Hepatocyte (in vitro differentiated cells): ENCODE results near the gene RNF148. TPM values are rescaled to one million over a fixed set of nuclear protein-coding genes. Genes with fewer than 3 reads are reported as not detected.

Experiments
- DNase-seq: peaks from one replicate; pipeline ENCODE4 v3.0.0-alpha.2; 2016; ENCODE audit warnings: low spot score
- H2AFZ ChIP-seq: fragments of 200-600 bp; sonication (generic); 2 replicates; pipeline ENCODE4 v1.6.0; 2016; ENCODE audit warnings: antibody characterized with exemption, mild to moderate bottlenecking
- H3K27ac ChIP-seq: fragments of 200-600 bp; sonication (generic); 2 replicates; pipeline ENCODE4 v1.5.1; 2016; ENCODE audit warnings: mild to moderate bottlenecking
- H3K27me3 ChIP-seq: fragments of 200-600 bp; sonication (generic); 2 replicates; pipeline ENCODE4 v1.6.1; 2016
- H3K36me3 ChIP-seq: fragments of 200-600 bp; sonication (generic); replicated peaks from 2 replicates; pipeline ENCODE4 v1.5.1; 2016; ENCODE audit warnings: low read depth; ENCODE audit not compliant: insufficient read depth
- H3K4me1 ChIP-seq: fragments of 200-600 bp; sonication (generic); 2 replicates; pipeline ENCODE4 v1.5.1; 2016; ENCODE audit warnings: mild to moderate bottlenecking, moderate library complexity; ENCODE audit not compliant: insufficient read depth
- H3K4me2 ChIP-seq: fragments of 200-600 bp; sonication (generic); 2 replicates; pipeline ENCODE4 v1.6.0; 2016
- H3K4me3 ChIP-seq: fragments of 200-600 bp; sonication (generic); 2 replicates; pipeline ENCODE4 v1.5.1; 2016; ENCODE audit warnings: mild to moderate bottlenecking
- H3K79me2 ChIP-seq: fragments of 200-600 bp; sonication (generic); 2 replicates; pipeline ENCODE4 v1.6.0; 2017; ENCODE audit warnings: mild to moderate bottlenecking
- H3K9me2 ChIP-seq: fragments of 200-600 bp; sonication (generic); replicated peaks from 2 replicates; pipeline ENCODE4 v1.6.0; 2017; ENCODE audit warnings: mild to moderate bottlenecking; ENCODE audit not compliant: insufficient read depth
- H3K9me3 ChIP-seq: fragments of 200-600 bp; sonication (generic); 2 replicates; pipeline ENCODE4 v1.5.1; 2016; ENCODE audit warnings: low read depth, mild to moderate bottlenecking
- H4K20me1 ChIP-seq: fragments of 200-600 bp; sonication (generic); 2 replicates; pipeline ENCODE4 v1.6.0; 2016; ENCODE audit warnings: mild to moderate bottlenecking; ENCODE audit not compliant: insufficient read depth, poor library complexity, severe bottlenecking
- CTCF ChIP-seq: fragments of 200-600 bp; sonication (generic); IDR thresholded peaks from 2 replicates; pipeline ENCODE4 v1.5.1; 2016; ENCODE audit warnings: antibody characterized with exemption, mild to moderate bottlenecking; ENCODE audit not compliant: poor library complexity
- EZH2 ChIP-seq: fragments of 200-600 bp; sonication (generic); IDR thresholded peaks from 2 replicates; pipeline ENCODE4 v1.6.1; 2016; ENCODE audit warnings: antibody characterized with exemption, mild to moderate bottlenecking, borderline replicate concordance
- EZH2phosphoT487 ChIP-seq: fragments of 200-600 bp; sonication (generic); IDR thresholded peaks from one replicate; pipeline ENCODE4 v1.6.1; 2018; ENCODE audit warnings: antibody characterized with exemption, mild to moderate bottlenecking, low read depth, moderate library complexity; ENCODE audit not compliant: unreplicated experiment, severe bottlenecking
- WGBS: methylation state at CpG from one replicate; pipeline ENCODE4 v1.1.6; 2016; ENCODE audit warnings: low lambda C conversion rate; ENCODE audit errors: missing lambda C conversion rate; 5-methylcytosine and 5-hydroxymethylcytosine counted together
- polyA plus RNA-seq: library from polyadenylated mRNA; unstranded; fragments of >200 nt; fragmentation: Nextera tagmentation; extraction: Ambion mirVana; gene quantifications from 2 replicates; pipeline ENCODE4 v1.2.1, GENCODE V29; 2016
- total RNA-seq: library from RNA; depleted of rRNA; stranded (reverse); fragments of >200 nt; gene quantifications from 2 replicates; pipeline ENCODE4 v1.2.3, GENCODE V29; 2014

RNF148 gene
- total and polyA plus RNA-seq, 2 experiments from 2014 or later: 0.48 to 2.2 TPM

GRCh38 chr7:122675621-122676020 is 27.1 kb downstream of the RNF148 start:
- no peak overlapping the region for H3K27ac ChIP-seq

GRCh38 chr7:122675011-122675410 is 27.7 kb downstream of the RNF148 start:
- TF ChIP-seq EZH2: no peak
- no peak for TF ChIP-seq CTCF
- TF ChIP-seq EZH2phosphoT487: no peak
- no peaks in the 10 kb centered on the region for H3K4me1 ChIP-seq
- no peaks in the 10 kb centered on the region for H4K20me1 ChIP-seq
- H3K79me2 ChIP-seq: no peaks in the 10 kb centered on the region
- WGBS: 83% methylated on average over 7 of the region's 7 CpGs
- no peak for DNase-seq
- no peaks in the 10 kb centered on the region for H3K9me3 ChIP-seq
- H3K36me3 ChIP-seq: no peaks in the 10 kb centered on the region
- no peaks in the 10 kb centered on the region for H3K9me2 ChIP-seq
- no peak overlapping the region for H3K27ac ChIP-seq
- H3K4me2 ChIP-seq: peak overlapping the region; percentile 50
- no peak overlapping the region for H2AFZ ChIP-seq
- H3K4me3 ChIP-seq: no peak overlapping the region
- H3K27me3 ChIP-seq: no peaks in the 10 kb centered on the region

More at GRCh38 chr7:122675621-122676020, 27.1 kb downstream of the RNF148 start:
- no peak for DNase-seq
- Histone ChIP-seq H3K36me3 (no peaks in the 10 kb centered on the region), H3K4me2 (no peak overlapping the region), H3K9me2 (no peaks in the 10 kb centered on the region), H3K9me3 (no peaks in the 10 kb centered on the region), H3K79me2 (no peaks in the 10 kb centered on the region), H3K27me3 (no peaks in the 10 kb centered on the region), H3K4me3 (no peak overlapping the region), H2AFZ (no peak overlapping the region), H3K4me1 (no peaks in the 10 kb centered on the region), H4K20me1 (no peaks in the 10 kb centered on the region)
- WGBS: 94% methylated on average over 7 of the region's 7 CpGs
- TF ChIP-seq EZH2phosphoT487 (no peak), CTCF (no peak), EZH2 (no peak)

- Histone ChIP-seq H3K27ac (no peak overlapping the region), H2AFZ (no peak overlapping the region)
- WGBS: 61% methylated on average over 4 of the region's 4 CpGs
Measured at GRCh38 chr7:122674502-122674901, 28.2 kb downstream of the RNF148 start.

More at GRCh38 chr7:122674502-122674901, 28.2 kb downstream of the RNF148 start:
- Histone ChIP-seq H3K4me1 (no peaks in the 10 kb centered on the region), H3K4me2 (peak overlapping the region; percentile 50), H4K20me1 (no peaks in the 10 kb centered on the region), H3K79me2 (no peaks in the 10 kb centered on the region), H3K27me3 (no peaks in the 10 kb centered on the region), H3K9me3 (no peaks in the 10 kb centered on the region), H3K36me3 (no peaks in the 10 kb centered on the region), H3K9me2 (no peaks in the 10 kb centered on the region), H3K4me3 (no peak overlapping the region)
- TF ChIP-seq EZH2: no peak
- no peak for TF ChIP-seq EZH2phosphoT487
- TF ChIP-seq CTCF: no peak
- no peak for DNase-seq
